Measurements from ENCODE around the gene CSNK1D.
"Not testable (repeated sequence)": the region's sequence is repeated elsewhere in the genome, so short reads cannot be mapped to it uniquely, and the experiment has no call there.

Gene CSNK1D

DNA sequence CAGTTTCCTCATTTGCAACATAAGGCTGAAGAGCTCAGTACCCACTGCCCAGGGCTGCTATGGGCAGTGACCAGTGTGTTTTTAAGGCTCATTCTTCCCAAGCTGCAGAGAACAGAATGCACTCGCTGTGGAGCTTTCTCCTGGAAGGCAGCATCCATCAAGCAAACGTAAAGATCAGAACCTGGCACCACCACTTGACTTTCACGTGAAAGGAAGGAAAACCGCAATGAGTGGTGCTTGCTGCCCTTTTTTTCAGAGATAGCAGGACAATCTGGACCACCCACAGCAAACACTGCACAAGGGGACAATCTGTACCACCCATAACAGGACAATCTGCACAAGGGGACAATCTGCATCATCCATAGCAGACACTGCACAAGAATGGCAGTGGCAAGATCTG lies 11.2 kb downstream of the CSNK1D start:
- H3K4me1 ChIP-seq (ENCODE audit: control insufficient read depth, low read length) = no peaks in the 10 kb centered on the region
- TF ChIP-seq EZH2phosphoT487 (IDR thresholded peaks at IDR 0.05; ENCODE audit: borderline replicate concordance, low read length) = no peak
- TF ChIP-seq, protein P1, sequence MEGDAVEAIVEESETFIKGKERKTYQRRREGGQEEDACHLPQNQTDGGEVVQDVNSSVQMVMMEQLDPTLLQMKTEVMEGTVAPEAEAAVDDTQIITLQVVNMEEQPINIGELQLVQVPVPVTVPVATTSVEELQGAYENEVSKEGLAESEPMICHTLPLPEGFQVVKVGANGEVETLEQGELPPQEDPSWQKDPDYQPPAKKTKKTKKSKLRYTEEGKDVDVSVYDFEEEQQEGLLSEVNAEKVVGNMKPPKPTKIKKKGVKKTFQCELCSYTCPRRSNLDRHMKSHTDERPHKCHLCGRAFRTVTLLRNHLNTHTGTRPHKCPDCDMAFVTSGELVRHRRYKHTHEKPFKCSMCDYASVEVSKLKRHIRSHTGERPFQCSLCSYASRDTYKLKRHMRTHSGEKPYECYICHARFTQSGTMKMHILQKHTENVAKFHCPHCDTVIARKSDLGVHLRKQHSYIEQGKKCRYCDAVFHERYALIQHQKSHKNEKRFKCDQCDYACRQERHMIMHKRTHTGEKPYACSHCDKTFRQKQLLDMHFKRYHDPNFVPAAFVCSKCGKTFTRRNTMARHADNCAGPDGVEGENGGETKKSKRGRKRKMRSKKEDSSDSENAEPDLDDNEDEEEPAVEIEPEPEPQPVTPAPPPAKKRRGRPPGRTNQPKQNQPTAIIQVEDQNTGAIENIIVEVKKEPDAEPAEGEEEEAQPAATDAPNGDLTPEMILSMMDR (IDR thresholded peaks at IDR 0.05; ENCODE audit: low read depth, low read length, poor library complexity, severe bottlenecking) = no peak
- H3K36me3 ChIP-seq (ENCODE audit: control insufficient read depth, low read length) = peaks cover 96% of the 10 kb centered on the region
- H3K79me2 ChIP-seq (ENCODE audit: control insufficient read depth, low read length) = peaks cover 84% of the 10 kb centered on the region
- H3K9me3 ChIP-seq (ENCODE audit: control insufficient read depth, insufficient read depth, low read length) = no peaks in the 10 kb centered on the region
- H3K27me3 ChIP-seq (ENCODE audit: control insufficient read depth, low read length) = no peaks in the 10 kb centered on the region
- no peak overlapping the region for H3K4me2 ChIP-seq (ENCODE audit: low read length)
- H4K20me1 ChIP-seq (ENCODE audit: control insufficient read depth, insufficient read depth, low read depth, low read length) = no peaks in the 10 kb centered on the region; the same call in 1 of the 2 replicates
- no peaks in the 10 kb centered on the region for H3F3A ChIP-seq (ENCODE audit: control insufficient read depth, insufficient read depth)
- H3K27ac ChIP-seq (ENCODE audit: low read depth, low read length) = no peak overlapping the region
- H3K9me2 ChIP-seq (replicated peaks; ENCODE audit: control insufficient read depth, low read length) = no peaks in the 10 kb centered on the region
- H3K4me3 ChIP-seq (ENCODE audit: low read length) = no peak overlapping the region

DNA sequence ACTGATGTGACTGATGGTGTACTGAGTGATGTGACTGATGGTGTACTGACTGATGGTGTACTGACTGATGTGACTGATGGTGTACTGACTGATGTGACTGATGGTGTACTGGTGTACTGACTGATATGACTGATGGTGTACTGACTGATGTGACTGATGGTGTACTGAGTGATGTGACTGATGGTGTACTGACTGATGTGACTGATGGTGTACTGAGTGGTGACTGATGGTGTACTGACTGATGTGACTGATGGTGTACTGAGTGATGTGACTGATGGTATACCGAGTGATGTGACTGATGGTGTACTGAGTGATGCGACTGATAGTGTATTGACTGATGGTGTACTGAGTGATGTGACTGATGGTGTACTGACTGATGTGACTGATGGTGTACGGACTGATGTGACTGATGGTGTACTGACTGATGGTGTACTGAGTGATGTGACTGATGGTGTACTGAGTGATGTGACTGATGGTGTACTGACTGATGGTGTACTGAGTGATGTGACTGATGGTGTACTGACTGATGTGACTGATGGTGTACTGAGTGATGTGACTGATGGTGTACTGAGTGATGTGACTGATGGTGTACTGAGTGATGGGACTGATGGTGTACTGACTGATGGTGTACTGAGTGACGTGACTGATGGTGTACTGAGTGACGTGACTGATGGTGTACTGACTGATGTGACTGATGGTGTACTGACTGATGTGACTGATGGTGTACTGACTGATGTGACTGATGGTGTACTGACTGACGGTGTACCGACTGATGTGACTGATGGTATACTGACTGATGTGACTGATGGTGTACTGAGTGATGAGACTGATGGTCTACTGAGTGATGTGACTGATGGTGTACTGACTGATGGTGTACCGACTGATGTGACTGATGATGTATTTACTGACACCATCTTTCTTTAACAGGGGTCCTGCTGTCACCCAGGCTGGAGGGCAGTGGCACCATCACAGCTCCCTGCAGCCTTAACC lies 13.2 kb downstream of the CSNK1D start:
- H3K4me1 ChIP-seq (ENCODE audit: control insufficient read depth, low read length); H3K9me2 ChIP-seq (replicated peaks; ENCODE audit: control insufficient read depth, low read length); H3K4me3 ChIP-seq (ENCODE audit: low read length); H4K20me1 ChIP-seq (ENCODE audit: control insufficient read depth, insufficient read depth, low read depth, low read length); H3F3A ChIP-seq (ENCODE audit: control insufficient read depth, insufficient read depth); H3K27me3 ChIP-seq (ENCODE audit: control insufficient read depth, low read length); H3K9me3 ChIP-seq (ENCODE audit: control insufficient read depth, insufficient read depth, low read length); H3K27ac ChIP-seq (ENCODE audit: low read depth, low read length); H3K4me2 ChIP-seq (ENCODE audit: low read length): not testable (repeated sequence)
- peaks cover 98% of the 10 kb centered on the region for H3K36me3 ChIP-seq (ENCODE audit: control insufficient read depth, low read length)
- H3K79me2 ChIP-seq (ENCODE audit: control insufficient read depth, low read length) = peaks cover 82% of the 10 kb centered on the region

DNA sequence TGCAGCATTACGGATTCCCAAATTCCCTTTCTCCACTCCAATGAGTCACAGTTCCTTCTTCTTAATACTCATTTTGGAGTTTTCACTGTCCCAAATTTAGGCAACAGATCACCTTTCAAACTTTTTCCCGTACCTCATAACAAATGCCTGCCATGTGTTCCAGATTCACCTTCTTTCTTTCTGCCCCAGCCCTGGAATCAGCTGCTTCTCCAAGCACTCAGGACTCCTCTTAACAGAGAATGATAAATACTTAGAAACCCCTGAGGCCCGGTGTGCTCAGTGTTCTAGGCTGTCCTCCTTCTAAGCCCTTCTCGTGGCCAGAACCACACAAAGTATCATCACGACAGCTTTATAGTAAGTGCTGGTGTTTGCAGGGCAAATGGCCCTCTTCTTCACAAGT lies 14.9 kb downstream of the CSNK1D start:
- Histone ChIP-seq H3F3A (ENCODE audit: control insufficient read depth, insufficient read depth) (peaks cover 4% of the 10 kb centered on the region; the same call in 1 of the 2 replicates), H3K36me3 (ENCODE audit: control insufficient read depth, low read length) (peaks cover 87% of the 10 kb centered on the region), H3K9me2 (replicated peaks; ENCODE audit: control insufficient read depth, low read length) (no peaks in the 10 kb centered on the region), H4K20me1 (ENCODE audit: control insufficient read depth, insufficient read depth, low read depth, low read length) (no peaks in the 10 kb centered on the region), H3K27ac (ENCODE audit: low read depth, low read length) (no peak overlapping the region), H3K27me3 (ENCODE audit: control insufficient read depth, low read length) (no peaks in the 10 kb centered on the region), H3K4me3 (ENCODE audit: low read length) (no peak overlapping the region), H3K4me2 (ENCODE audit: low read length) (no peak overlapping the region), H3K9me3 (ENCODE audit: control insufficient read depth, insufficient read depth, low read length) (0 out of 2 replicates have a peak, but pooled peaks cover 3% of the 10 kb centered on the region), H3K4me1 (ENCODE audit: control insufficient read depth, low read length) (no peaks in the 10 kb centered on the region), H3K79me2 (ENCODE audit: control insufficient read depth, low read length) (peaks cover 71% of the 10 kb centered on the region)
- no peak for TF ChIP-seq EZH2phosphoT487 (IDR thresholded peaks at IDR 0.05; ENCODE audit: borderline replicate concordance, low read length)
- TF ChIP-seq, protein P1 (IDR thresholded peaks at IDR 0.05; ENCODE audit: low read depth, low read length, poor library complexity, severe bottlenecking) = no peak

DNA sequence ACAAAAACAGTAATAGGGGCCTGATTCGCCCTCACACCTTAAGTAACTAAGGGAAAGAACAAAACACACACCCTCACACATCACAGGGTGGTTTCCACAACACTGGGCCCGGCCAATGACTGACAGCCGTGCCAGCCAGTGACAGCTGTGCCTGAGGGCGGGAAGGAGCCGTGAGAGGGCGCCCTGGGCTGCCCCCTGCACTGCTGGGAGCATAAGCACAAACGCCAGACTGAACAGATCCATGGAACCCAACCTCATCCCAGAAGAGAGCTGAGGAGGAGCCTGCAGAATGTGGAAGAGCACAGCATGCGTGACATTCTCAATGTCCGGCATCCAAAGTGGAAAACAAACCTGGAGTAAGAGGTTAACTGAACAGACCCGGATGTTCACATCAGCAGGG lies 16.0 kb downstream of the CSNK1D start:
- Histone ChIP-seq H3K4me2 (ENCODE audit: low read length) (no peak overlapping the region), H3K4me3 (ENCODE audit: low read length) (no peak overlapping the region), H3K27me3 (ENCODE audit: control insufficient read depth, low read length) (no peaks in the 10 kb centered on the region), H3K36me3 (ENCODE audit: control insufficient read depth, low read length) (peaks cover 87% of the 10 kb centered on the region), H3K27ac (ENCODE audit: low read depth, low read length) (no peak overlapping the region), H3K79me2 (ENCODE audit: control insufficient read depth, low read length) (peaks cover 64% of the 10 kb centered on the region), H3K9me3 (ENCODE audit: control insufficient read depth, insufficient read depth, low read length) (0 out of 2 replicates have a peak, but pooled peaks cover 3% of the 10 kb centered on the region), H3K9me2 (replicated peaks; ENCODE audit: control insufficient read depth, low read length) (no peaks in the 10 kb centered on the region), H4K20me1 (ENCODE audit: control insufficient read depth, insufficient read depth, low read depth, low read length) (no peaks in the 10 kb centered on the region), H3F3A (ENCODE audit: control insufficient read depth, insufficient read depth) (peaks cover 4% of the 10 kb centered on the region; the same call in 1 of the 2 replicates), H3K4me1 (ENCODE audit: control insufficient read depth, low read length) (no peaks in the 10 kb centered on the region)
- TF ChIP-seq EZH2phosphoT487 (IDR thresholded peaks at IDR 0.05; ENCODE audit: borderline replicate concordance, low read length) = no peak
- TF ChIP-seq, protein P1 (IDR thresholded peaks at IDR 0.05; ENCODE audit: low read depth, low read length, poor library complexity, severe bottlenecking) = no peak
